GM12875 (cell line): ENCODE results near the gene CHI3L2.

Experiments used
- H3K4me3 ChIP-seq: one replicate; pipeline ENCODE4 v1.5.1; 2011; ENCODE audit warnings: low read depth, low read length, control low read depth
- TF ChIP-seq, protein P1 (sequence below): IDR thresholded peaks from 2 replicates; pipeline ENCODE4 v1.5.1; 2011; ENCODE audit warnings: low read depth, mild to moderate bottlenecking, control low read depth, inconsistent platforms, low read length, moderate library complexity, borderline replicate concordance; ENCODE audit not compliant: insufficient read depth

The CHI3L2 gene

DNA sequence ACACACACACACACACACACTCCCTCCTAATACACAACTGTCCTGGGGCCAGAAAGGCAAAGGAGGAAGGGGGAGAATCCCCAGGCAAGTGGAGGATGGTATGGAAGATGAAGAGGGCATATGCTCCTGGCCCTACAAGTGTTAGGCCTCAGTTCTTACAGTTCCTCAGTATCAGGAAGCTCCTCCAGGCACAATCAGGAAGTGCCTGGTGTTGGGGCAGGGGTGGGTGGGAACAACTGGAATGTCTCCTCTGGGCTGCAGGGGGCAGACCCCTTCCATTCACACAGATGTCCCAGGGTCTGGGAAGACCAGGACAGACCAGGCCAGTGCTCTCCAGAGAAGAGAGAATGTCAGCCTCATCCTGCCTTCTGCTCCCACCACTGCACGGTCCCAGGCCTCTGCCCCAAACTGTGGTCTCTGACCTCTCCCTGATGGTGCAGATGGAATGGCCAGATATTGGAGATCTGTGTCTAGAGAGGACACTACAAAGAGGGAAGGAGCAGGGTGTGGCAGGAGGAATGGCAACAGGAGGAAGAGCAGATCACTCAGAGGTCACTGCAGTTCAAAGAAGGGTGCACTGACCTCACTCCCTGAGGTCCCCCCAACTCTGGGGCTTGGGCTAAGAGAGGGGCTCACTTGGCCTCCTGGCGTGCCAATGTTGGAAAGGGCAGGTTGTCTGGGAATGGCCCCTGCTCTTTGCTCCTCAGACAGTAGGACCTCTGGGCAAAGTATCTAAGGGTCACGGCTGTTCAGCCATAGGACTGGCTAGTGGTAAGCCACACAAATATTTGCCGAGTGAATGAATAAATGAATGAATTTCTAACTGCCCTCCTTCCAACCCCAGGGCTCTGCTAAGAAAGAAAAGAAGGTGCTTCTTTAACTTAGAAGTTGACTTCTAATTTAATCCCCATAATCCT, 24.5 kb upstream of the CHI3L2 start:
- peak overlapping the region; percentile 70 for H3K4me3 ChIP-seq
- TF ChIP-seq, protein P1, sequence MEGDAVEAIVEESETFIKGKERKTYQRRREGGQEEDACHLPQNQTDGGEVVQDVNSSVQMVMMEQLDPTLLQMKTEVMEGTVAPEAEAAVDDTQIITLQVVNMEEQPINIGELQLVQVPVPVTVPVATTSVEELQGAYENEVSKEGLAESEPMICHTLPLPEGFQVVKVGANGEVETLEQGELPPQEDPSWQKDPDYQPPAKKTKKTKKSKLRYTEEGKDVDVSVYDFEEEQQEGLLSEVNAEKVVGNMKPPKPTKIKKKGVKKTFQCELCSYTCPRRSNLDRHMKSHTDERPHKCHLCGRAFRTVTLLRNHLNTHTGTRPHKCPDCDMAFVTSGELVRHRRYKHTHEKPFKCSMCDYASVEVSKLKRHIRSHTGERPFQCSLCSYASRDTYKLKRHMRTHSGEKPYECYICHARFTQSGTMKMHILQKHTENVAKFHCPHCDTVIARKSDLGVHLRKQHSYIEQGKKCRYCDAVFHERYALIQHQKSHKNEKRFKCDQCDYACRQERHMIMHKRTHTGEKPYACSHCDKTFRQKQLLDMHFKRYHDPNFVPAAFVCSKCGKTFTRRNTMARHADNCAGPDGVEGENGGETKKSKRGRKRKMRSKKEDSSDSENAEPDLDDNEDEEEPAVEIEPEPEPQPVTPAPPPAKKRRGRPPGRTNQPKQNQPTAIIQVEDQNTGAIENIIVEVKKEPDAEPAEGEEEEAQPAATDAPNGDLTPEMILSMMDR = no peak

DNA sequence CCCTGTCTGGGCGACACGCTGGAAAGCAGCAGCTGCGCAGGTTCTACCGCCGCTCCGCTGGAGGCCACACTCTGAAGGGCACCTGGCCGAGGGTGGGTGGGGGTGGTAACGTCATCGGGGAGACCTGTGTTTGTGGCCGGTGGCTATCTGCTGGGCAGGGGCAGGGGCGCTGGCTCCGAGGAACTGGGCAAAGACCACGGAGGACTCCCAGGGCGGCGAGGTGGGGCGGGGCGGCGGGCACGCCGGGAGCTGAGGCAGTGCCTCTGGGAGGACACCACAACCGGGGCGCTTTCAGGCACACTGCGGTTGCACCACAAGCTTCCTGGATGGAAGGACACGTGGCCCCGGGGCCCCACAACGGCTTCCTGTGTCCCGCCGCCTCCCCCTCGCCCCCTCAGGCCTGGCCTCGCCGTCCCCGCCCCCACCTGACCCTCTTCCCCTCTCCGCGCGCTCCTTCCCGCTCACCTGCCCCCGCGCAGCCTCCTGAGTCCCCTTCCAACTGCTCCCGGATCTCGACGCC, 23.8 kb upstream of the CHI3L2 start:
- H3K4me3 ChIP-seq = peak overlapping the region; percentile 70
- TF ChIP-seq, protein P1 = no peak

DNA sequence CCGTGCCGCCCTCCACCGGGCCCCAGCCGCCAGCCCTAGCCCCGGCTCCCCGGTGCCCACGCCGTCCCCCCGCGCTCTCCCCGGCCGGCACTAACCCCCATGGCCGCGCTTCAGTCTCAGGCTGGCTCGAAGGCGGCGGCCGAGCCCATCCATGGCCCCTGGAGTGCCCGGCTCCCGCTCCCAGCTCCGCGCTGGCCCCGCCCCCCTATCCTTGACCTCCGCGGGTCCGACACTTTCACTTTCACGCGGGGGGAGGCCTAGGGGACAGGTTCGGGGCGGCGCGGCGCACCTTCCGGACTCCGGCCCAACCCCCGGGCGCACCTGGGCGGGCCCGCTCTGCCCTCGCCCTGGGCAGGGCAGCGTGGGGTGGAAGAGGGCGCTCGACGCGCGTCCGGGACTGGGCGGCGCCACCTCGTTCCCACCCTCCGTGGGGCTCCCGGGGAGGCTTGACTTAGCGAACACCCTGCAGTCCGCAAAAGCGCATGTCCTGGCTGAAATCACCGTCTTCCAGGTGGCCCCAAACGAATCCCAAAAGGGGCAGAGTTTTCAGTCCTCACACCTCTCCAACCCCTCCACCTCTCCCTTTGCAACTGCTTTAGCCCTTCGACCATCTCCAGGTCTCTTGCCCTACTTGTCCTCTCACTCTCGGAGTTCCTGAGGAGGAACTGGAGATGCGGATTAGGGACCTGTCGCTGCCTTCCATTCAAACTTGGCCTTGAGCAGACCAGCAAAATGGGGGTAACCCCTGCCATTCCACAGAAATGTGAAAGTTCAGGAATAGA, 23.1 kb upstream of the CHI3L2 start:
- H3K4me3 ChIP-seq = peak overlapping the region; percentile 70
- TF ChIP-seq, protein P1 = no peak

DNA sequence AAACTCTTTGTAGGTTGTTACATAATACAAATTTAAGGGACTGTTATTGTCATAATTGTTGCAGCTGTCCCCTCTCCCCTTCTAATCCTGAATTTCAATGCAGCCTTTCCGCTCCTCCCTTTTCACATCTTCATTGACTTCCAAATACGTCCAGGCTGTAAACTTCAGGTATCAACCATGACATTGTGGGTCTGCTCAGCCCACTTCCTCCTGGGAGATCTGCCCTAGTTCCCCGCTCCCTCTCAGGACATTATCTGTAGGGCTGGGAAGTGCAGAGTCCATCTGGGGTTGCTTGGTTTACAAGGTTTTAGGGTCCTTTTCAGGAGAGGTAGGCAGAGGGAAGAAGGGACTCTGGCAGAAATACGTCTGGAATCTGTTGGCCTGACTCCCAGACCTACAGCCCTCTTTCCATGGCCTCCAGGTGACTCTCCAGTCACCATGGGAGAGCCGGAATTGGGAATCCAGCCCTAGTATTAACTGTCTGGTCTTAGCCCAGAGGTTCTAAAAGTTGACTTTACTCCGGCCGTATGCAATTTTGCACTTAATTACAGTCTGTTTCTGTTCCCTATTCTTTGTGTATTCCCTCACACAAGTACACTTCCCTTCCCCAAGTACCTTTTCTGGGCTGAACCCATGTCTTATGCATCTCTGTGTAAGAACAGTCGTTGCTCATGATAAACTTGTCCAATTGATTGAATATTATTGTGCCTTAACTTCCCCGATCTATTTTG, 22.4 kb upstream of the CHI3L2 start:
- H3K4me3 ChIP-seq = peak overlapping the region; percentile 70
- TF ChIP-seq, protein P1 = no peak

DNA sequence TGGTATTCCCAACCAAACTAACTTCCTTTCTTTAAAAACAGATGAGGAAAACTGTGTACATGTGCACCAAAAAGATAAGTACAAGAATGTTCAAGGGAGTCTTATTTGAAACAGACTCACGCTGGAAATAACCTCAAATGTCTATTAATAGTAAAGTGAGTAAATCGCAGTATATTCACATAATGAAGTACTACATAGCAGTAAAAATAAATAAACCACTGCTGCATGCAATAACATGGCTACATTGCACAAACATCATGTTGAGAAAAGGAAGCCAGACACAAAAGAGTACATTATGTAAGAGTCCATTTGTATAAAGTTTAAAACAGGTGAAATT, 21.8 kb upstream of the CHI3L2 start:
- TF ChIP-seq, protein P1 = no peak
- H3K4me3 ChIP-seq = no peak overlapping the region

DNA sequence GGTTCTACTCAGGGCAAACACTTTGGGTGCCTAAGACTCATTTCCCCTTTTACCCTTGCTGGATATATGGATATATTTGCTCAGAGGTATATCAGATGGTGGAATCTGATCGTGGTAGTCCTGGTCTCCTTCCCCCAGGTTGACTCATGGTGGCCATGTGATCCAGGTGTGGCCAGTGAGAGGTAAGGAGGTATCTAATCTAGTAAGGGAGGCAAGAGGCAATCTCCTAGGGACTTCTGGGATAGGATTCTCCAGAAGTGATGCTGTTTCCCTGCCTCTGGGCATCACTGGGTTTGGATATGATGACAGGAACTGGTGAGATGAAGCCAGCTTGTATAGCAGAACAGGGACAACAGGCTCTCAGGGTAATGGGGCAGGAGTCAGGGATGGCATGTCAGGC, 18.6 kb upstream of the CHI3L2 start:
- H3K4me3 ChIP-seq = no peak overlapping the region
- TF ChIP-seq, protein P1 = no peak
